Measurements from ENCODE around the gene DSCAML1.

DNA sequence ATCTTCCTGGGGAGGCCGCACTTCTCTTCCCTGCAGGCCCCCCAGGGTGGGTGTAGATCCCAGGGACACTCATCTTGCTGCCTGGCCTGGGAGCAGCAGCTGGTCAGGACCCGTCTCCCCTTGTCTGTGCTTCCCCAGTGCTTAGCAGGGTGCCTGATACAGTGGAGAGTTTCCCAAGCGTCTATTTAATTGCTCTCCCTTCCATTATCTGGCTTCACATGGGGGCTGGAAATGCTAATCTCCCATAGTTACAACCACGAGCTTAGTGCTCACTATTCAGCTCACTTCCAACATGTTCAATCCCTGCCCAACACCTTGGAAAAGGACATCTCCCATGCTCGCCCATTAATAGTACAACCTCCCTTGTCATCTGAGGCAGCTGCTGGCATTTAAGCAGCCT is 100.5 kb downstream of the DSCAML1 start:
- no peak for TF ChIP-seq RBM39 (optimal IDR thresholded peaks at IDR 0.05; ENCODE audit: low read depth, low read length)
- TF ChIP-seq, protein P1, sequence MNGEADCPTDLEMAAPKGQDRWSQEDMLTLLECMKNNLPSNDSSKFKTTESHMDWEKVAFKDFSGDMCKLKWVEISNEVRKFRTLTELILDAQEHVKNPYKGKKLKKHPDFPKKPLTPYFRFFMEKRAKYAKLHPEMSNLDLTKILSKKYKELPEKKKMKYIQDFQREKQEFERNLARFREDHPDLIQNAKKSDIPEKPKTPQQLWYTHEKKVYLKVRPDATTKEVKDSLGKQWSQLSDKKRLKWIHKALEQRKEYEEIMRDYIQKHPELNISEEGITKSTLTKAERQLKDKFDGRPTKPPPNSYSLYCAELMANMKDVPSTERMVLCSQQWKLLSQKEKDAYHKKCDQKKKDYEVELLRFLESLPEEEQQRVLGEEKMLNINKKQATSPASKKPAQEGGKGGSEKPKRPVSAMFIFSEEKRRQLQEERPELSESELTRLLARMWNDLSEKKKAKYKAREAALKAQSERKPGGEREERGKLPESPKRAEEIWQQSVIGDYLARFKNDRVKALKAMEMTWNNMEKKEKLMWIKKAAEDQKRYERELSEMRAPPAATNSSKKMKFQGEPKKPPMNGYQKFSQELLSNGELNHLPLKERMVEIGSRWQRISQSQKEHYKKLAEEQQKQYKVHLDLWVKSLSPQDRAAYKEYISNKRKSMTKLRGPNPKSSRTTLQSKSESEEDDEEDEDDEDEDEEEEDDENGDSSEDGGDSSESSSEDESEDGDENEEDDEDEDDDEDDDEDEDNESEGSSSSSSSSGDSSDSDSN (IDR thresholded peaks at IDR 0.05; ENCODE audit: borderline replicate concordance in 1 of 2, low read depth in 2 of 2, low read length in 2 of 2), result no peak

Measured in K562 (cell line).